MCF 10A (cell line): Measurements from ENCODE around the gene RAX2. TPM values are rescaled to one million over a fixed set of nuclear protein-coding genes. Genes with fewer than 3 reads are reported as not detected.

Source experiments
- BruUV-seq: library from RNA; stranded (reverse); fragments of 400-500 nt; replicated peaks from 2 replicates; lab custom pipeline; 2021; lab: Mats Ljungman, UMichigan
- CTCF ChIA-PET: fragments of 300-600 bp; sonication (Branson Sonifier 250); formaldehyde crosslinking; extraction: SDS; loops from one replicate; lab custom pipeline; 2021; ENCODE audit warnings: antibody characterized with exemption, inconsistent platforms; lab: Yijun Ruan, JAX
- POLR2A ChIA-PET: fragments of 300-600, 350-650 bp; sonication (Branson Sonifier 250); formaldehyde crosslinking; extraction: SDS; loops from one replicate; lab custom pipeline; 2020; ENCODE audit warnings: antibody characterized with exemption, inconsistent platforms; lab: Yijun Ruan, JAX
- DNase-seq: peaks from one replicate; pipeline ENCODE4 v3.0.0-alpha.2; 2018; ENCODE audit not compliant: unreplicated experiment
- H3K27ac Mint-ChIP-seq: one replicate; pipeline ENCODE4 v1.8.0; 2022; ENCODE audit warnings: mild to moderate bottlenecking, low read depth, mixed read lengths; ENCODE audit not compliant: unreplicated experiment
- H3K27me3 Mint-ChIP-seq: one replicate; pipeline ENCODE4 v1.8.0; 2022; ENCODE audit warnings: mixed read lengths; ENCODE audit not compliant: insufficient read depth, unreplicated experiment
- H3K36me3 Mint-ChIP-seq: one replicate; pipeline ENCODE4 v1.8.0; 2022; ENCODE audit warnings: mild to moderate bottlenecking, moderate library complexity, mixed read lengths; ENCODE audit not compliant: insufficient read depth, unreplicated experiment
- H3K4me1 Mint-ChIP-seq: one replicate; pipeline ENCODE4 v1.8.0; 2022; ENCODE audit warnings: mixed read lengths; ENCODE audit not compliant: insufficient read depth, unreplicated experiment
- H3K4me3 Mint-ChIP-seq: one replicate; pipeline ENCODE4 v1.8.0; 2022; ENCODE audit warnings: mild to moderate bottlenecking, moderate library complexity, mixed read lengths; ENCODE audit not compliant: unreplicated experiment
- H3K9me3 Mint-ChIP-seq: one replicate; pipeline ENCODE4 v1.8.0; 2022; ENCODE audit warnings: mixed read lengths; ENCODE audit not compliant: unreplicated experiment
- intact Hi-C: fragments of 100-400 bp; cut with micrococcal nuclease; formaldehyde crosslinking; loops from 2 replicates; pipeline ENCODE4 v1.14.1; 2022
- total RNA-seq: library from RNA; stranded (reverse); gene quantifications from 2 replicates; pipeline ENCODE4 v1.2.3, GENCODE V29; 2022
- TF ChIP-seq, protein P1 (sequence below): fragments of 200-600 bp; IDR thresholded peaks from one replicate; pipeline ENCODE4 v1.8.0; 2022; ENCODE audit warnings: antibody characterized with exemption, mild to moderate bottlenecking; ENCODE audit not compliant: unreplicated experiment

The RAX2 gene
- total RNA-seq, 1 experiment from 2014 or later = not detected

DNA sequence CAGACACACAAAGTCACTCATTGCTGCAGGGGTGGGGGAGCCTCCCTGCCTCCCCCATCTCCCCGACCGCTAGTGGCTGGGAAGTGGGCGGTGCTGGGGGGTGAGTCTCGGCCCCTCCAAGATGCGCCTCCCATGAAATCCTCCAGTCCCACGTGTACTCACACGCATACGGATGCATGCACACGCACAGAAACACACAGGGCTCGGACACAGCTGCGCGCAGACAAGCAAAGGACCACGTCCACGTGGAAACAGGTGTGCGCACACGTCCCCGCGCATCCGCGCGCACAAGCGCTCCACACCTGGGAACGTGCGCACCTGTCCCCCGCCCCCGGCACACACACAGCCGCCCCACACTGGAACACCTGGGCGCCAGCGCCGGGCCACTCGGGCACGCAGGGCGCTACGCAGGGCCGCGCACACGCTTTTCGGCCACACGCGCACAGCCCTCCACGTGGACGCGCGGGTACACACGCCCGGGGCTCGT lies 13.5 kb upstream of the RAX2 start:
- no peak for DNase-seq
- TF ChIP-seq, protein P1, sequence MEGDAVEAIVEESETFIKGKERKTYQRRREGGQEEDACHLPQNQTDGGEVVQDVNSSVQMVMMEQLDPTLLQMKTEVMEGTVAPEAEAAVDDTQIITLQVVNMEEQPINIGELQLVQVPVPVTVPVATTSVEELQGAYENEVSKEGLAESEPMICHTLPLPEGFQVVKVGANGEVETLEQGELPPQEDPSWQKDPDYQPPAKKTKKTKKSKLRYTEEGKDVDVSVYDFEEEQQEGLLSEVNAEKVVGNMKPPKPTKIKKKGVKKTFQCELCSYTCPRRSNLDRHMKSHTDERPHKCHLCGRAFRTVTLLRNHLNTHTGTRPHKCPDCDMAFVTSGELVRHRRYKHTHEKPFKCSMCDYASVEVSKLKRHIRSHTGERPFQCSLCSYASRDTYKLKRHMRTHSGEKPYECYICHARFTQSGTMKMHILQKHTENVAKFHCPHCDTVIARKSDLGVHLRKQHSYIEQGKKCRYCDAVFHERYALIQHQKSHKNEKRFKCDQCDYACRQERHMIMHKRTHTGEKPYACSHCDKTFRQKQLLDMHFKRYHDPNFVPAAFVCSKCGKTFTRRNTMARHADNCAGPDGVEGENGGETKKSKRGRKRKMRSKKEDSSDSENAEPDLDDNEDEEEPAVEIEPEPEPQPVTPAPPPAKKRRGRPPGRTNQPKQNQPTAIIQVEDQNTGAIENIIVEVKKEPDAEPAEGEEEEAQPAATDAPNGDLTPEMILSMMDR = no peak
- H3K27ac Mint-ChIP-seq = no peak overlapping the region
- H3K4me1 Mint-ChIP-seq = no peaks in the 10 kb centered on the region
- BruUV-seq = no TSS peak
- no peak overlapping the region for H3K4me3 Mint-ChIP-seq
- H3K9me3 Mint-ChIP-seq = peaks cover 20% of the 10 kb centered on the region
- intact Hi-C loops = no loop called here
- CTCF ChIA-PET = no interaction called here
- POLR2A ChIA-PET = no interaction called here
- peaks cover 28% of the 10 kb centered on the region for H3K27me3 Mint-ChIP-seq
- no peaks in the 10 kb centered on the region for H3K36me3 Mint-ChIP-seq

DNA sequence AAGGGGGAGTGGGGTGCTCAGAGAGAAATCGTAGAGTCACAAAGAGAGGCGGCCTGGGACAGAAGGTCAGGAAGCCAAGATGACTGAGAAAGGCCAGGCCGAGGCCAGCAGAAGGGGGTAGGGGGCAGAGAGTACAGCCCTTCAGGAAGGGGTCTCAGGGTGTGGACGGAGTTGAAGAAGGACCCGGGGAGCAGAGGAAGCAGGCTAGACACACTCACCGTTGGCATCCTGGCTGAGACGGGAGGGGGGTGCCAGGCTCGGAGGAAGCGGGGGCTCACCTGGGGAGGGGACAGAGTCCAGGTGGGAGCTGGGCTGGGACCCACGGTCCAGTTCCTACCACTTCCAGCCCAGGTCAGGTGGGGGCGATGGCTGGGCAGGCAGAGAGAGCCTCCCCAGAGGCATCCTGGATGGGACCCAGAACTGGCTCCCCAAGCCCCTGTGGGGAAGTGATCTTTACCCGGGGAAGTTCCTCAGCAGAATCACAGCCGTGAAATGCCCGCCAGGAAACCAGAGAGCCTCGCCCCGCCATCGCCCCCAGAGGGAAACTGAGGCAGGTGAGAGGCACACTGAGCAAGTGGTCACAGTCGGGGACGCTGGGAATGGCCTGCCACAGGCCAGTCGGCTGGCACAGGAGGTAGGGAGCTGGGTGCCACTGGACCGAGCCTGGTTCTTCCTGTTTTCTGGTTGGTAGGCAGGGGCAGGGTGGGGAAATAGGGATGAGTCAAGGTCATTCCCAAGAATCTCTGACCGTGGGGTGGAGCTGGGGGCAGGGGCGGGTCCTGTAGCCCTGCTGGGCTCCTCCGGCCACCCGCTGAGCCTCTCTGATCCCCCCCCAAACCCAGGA lies 12.8 kb upstream of the RAX2 start:
- no TSS peak for BruUV-seq
- H3K4me1 Mint-ChIP-seq = no peaks in the 10 kb centered on the region
- POLR2A ChIA-PET = no interaction called here
- H3K27me3 Mint-ChIP-seq = peaks cover 22% of the 10 kb centered on the region
- no peaks in the 10 kb centered on the region for H3K36me3 Mint-ChIP-seq
- TF ChIP-seq, protein P1 = no peak
- intact Hi-C loops = no loop called here
- CTCF ChIA-PET = no interaction called here
- H3K4me3 Mint-ChIP-seq = no peak overlapping the region
- no peak overlapping the region for H3K27ac Mint-ChIP-seq
- peak; percentile 20 for DNase-seq
- peaks cover 16% of the 10 kb centered on the region for H3K9me3 Mint-ChIP-seq

DNA sequence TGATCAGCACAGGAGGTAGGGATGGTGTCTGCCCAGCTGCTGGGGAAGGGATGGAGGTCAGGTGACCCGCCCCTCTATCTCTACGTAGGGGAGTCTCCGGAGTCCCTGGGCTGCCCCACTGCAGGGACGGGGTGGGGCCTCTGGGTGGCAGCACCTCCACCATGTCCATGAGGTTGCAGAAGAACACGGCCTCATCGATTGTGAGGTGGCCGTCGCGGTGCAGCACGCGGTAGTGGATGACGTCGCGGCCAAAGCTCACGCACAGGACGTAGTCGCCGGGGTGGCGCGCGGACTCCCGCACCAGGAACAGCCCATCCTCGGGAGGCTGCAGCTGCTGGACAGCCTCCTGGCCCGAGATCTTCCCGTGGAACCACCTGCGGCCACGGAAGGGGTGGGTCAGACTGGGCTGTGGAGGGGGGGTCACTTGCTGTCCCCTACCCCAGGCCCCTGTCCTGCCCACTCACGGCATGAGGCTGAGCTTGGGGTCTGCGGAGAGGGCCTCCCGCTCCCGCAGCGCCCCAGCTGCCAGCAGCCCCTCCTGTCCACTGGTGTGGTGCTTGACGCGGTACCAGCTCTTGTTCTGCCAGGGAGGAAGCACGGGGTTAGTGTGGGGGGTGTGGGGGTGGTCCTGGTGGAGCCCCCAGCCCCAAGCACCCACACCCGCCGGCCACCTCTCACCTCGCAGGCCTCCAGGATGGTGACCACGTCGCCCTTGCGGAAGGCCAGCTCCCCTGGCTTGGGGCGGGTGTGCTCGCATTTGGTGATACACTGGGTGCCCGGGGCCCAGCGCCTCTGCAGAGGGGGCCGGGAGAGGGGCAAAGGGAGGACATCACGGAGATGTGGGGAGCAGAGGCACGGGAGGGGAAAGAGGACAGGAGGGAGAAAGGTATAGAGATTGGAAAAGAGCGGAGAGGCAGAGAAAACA lies 11.9 kb upstream of the RAX2 start:
- Mint-ChIP-seq H3K4me3 (no peak overlapping the region), H3K4me1 (no peaks in the 10 kb centered on the region), H3K9me3 (peaks cover 16% of the 10 kb centered on the region), H3K36me3 (no peaks in the 10 kb centered on the region), H3K27ac (no peak overlapping the region), H3K27me3 (peaks cover 13% of the 10 kb centered on the region)
- ChIA-PET POLR2A (no interaction called here), CTCF (no interaction called here)
- intact Hi-C loops = no loop called here
- BruUV-seq = no TSS peak
- no peak for DNase-seq
- TF ChIP-seq, protein P1 = peak; percentile 13

DNA sequence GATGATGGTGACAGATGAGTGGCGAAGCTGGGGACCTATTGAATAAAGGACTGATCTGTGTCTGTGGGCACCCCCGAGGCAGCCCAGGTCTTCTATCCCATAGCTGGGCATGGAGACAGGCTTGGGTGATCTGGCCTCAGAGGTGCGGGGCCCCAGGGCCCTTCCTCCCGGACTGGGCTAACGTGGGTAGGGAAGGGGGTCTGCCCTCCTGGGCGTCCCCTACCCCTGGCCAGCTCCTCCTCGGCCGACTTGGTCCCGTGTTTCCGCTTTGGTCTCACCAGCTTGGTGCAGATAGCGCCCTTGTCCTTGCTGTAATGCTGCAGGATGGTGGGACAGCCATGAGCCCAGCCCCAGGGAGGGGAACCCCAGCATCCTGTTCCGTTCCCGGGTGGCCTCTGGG lies 10.9 kb upstream of the RAX2 start:
- POLR2A ChIA-PET = no interaction called here
- Mint-ChIP-seq H3K27ac (no peak overlapping the region), H3K4me1 (no peaks in the 10 kb centered on the region), H3K4me3 (no peak overlapping the region), H3K9me3 (peaks cover 16% of the 10 kb centered on the region), H3K27me3 (peaks cover 12% of the 10 kb centered on the region), H3K36me3 (no peaks in the 10 kb centered on the region)
- CTCF ChIA-PET = no interaction called here
- DNase-seq = no peak
- no TSS peak for BruUV-seq
- TF ChIP-seq, protein P1 = no peak
- intact Hi-C loops = no loop called here
